Placental pericyte (primary cell): Measurements from ENCODE around the gene NOTCH1. TPM values are rescaled to one million over a fixed set of nuclear protein-coding genes. Genes with fewer than 3 reads are reported as not detected.

Source experiments
- small RNA-seq: library from RNA; depleted of rRNA; stranded (forward); fragments of <200 nt; gene quantifications from one replicate; pipeline ENCODE3, GENCODE V24; 2012; ENCODE audit warnings: low replicate concordance
- total RNA-seq: library from RNA; depleted of rRNA; stranded (reverse); fragments of >200 nt; gene quantifications from 2 replicates; pipeline ENCODE4 v1.2.3, GENCODE V29; 2012

The NOTCH1 gene
- total RNA-seq = 30.4 and 32.9 TPM in 2 replicates

GRCh38 chr9:136545965-136546696 is at the start of gene NOTCH1:
Gene NOTCH1, minus strand, starts transcription at chr9:136546048. Its CDS starts 262 bp downstream, at chr9:136545786.

DNA sequence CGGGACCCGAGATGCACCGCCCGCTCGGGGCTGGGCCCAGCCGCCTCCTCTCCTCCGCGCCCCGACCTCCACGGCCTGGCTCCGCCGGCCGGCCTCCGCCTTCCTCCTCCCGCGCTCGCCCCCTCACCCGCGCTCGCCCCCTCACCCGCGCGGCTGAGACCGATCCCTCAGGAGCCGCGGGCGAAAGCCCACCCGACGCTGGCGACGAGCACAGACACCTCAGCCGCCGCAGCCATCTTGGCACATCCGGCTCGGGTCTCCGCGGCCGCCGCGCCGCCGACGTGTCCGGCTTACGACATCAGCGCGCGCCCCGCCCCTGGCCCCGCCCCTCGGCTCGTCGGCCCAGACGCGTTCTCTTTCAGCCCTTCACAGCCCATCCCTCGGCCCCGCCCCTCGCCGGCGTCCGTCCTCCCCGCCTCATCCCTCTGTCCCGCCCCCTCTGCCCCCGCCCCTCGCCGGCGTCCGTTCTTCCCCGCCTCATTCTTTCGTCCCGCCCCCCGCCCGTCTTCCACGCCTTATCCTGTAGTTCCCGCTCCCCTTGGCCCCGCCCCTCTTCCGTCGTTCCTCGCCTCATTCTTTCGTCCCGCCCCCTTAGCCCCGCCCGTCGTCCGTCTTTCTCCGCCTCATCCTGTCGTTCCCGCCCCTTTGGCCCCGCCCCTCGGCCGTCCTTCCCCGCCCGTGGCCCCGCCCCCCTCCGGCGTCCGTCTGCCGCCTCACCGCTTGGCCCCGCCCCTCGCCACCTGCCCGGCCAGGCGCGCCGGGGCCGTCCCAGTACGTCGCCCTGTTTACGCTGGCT is 62.9 kb downstream of the NOTCH1 start, which contains the start of gene SEC16A:
SEC16A (minus strand) TSS at position 248 of the 796 bp plus-strand sequence. CDS start 5,425 bp downstream, outside the sequence.

Small RNA genes lying within 50 kb of the gene (small RNA-seq; reads per million reads assigned to genes)
- gene MIR4673 (not detected), gene MIR4674 (not detected)

Other genes starting within 250 kb of the NOTCH1 start
- not detected in 2 replicates for gene CCDC187, start 242.0 kb downstream of the NOTCH1 start, total RNA-seq
- gene GPSM1, start 218.5 kb downstream of the NOTCH1 start, total RNA-seq = 41.4 and 67.7 TPM in 2 replicates
- gene DNLZ, start 182.3 kb downstream of the NOTCH1 start, total RNA-seq = 7.0 and 27.6 TPM in 2 replicates
- 3.9 and 12.9 TPM in 2 replicates for gene CARD9, start 172.4 kb downstream of the NOTCH1 start, total RNA-seq
- 7.7 and 9.6 TPM in 2 replicates for gene SNAPC4, start 145.9 kb downstream of the NOTCH1 start, total RNA-seq
- 37.9 and 47.8 TPM in 2 replicates for gene ENTR1, start 135.4 kb downstream of the NOTCH1 start, total RNA-seq
- gene PMPCA, start 135.4 kb downstream of the NOTCH1 start, total RNA-seq = 41.1 and 62.1 TPM in 2 replicates
- 6.8 and 14.7 TPM in 2 replicates for gene INPP5E, start 106.2 kb downstream of the NOTCH1 start, total RNA-seq
- 58.6 and 62.4 TPM in 2 replicates for gene SEC16A, start 63.0 kb downstream of the NOTCH1 start, total RNA-seq
- 5.7 and 17.9 TPM in 2 replicates for gene EGFL7, start 116.9 kb upstream of the NOTCH1 start, total RNA-seq
- 41.1 and 53.5 TPM in 2 replicates for gene AGPAT2, start 141.4 kb upstream of the NOTCH1 start, total RNA-seq
- gene DIPK1B, start 166.5 kb upstream of the NOTCH1 start, total RNA-seq = 0.14 and 0.44 TPM in 2 replicates
- gene LCN10, start 196.9 kb upstream of the NOTCH1 start, total RNA-seq = not detected in 2 replicates
- not detected in 2 replicates for gene LCN6, start 202.5 kb upstream of the NOTCH1 start, total RNA-seq
- gene LCN8, start 212.2 kb upstream of the NOTCH1 start, total RNA-seq = not detected in 2 replicates
- gene LCN15, start 218.5 kb upstream of the NOTCH1 start, total RNA-seq = not detected in 2 replicates
- 36.9 and 38.7 TPM in 2 replicates for gene TMEM141, start 245.3 kb upstream of the NOTCH1 start, total RNA-seq